Measurements from ENCODE around the gene YWHAH. TPM values are rescaled to one million over a fixed set of nuclear protein-coding genes. Genes with fewer than 3 reads are reported as not detected.

The YWHAH gene
- total and polyA plus RNA-seq, 7 donors = 85.8 to 171 (median 106) TPM

DNA sequence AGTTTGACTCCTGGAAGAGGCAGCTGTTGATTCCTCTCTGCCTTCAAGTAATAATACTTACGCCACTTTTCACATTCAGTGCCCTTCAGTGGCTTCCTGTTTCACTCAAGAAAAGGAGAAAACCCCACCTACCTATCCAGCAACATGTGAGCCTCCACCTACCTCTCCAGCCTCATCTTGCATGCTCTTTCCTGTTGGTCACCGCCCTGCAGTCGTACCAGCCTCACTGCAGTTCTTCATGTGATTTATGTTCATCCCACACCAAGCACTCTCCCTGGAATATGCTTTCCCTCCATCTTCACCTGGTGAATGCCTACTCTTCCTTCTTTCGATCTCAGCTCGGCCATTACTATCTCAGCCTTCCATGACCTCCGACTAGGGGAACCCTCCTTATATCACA is 21.8 kb upstream of the YWHAH start:
- no peak for DNase-seq
- no peaks in the 10 kb centered on the region for H3K9me3 ChIP-seq
- no peak overlapping the region for H3K4me3 ChIP-seq
- TF ChIP-seq POLR2AphosphoS5 (IDR thresholded peaks at IDR 0.05) (no peak), POLR2A (IDR thresholded peaks at IDR 0.05) (no peak), EP300 (IDR thresholded peaks at IDR 0.05) (no peak)
- TF ChIP-seq, protein P1, sequence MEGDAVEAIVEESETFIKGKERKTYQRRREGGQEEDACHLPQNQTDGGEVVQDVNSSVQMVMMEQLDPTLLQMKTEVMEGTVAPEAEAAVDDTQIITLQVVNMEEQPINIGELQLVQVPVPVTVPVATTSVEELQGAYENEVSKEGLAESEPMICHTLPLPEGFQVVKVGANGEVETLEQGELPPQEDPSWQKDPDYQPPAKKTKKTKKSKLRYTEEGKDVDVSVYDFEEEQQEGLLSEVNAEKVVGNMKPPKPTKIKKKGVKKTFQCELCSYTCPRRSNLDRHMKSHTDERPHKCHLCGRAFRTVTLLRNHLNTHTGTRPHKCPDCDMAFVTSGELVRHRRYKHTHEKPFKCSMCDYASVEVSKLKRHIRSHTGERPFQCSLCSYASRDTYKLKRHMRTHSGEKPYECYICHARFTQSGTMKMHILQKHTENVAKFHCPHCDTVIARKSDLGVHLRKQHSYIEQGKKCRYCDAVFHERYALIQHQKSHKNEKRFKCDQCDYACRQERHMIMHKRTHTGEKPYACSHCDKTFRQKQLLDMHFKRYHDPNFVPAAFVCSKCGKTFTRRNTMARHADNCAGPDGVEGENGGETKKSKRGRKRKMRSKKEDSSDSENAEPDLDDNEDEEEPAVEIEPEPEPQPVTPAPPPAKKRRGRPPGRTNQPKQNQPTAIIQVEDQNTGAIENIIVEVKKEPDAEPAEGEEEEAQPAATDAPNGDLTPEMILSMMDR (IDR thresholded peaks at IDR 0.05) = no peak
- H3K27me3 ChIP-seq = no peaks in the 10 kb centered on the region
- WGBS, 2 donors = 73 to 77% methylated on average over 6 of the region's 6 CpGs
- no peaks in the 10 kb centered on the region for H3K4me1 ChIP-seq
- no peak overlapping the region for H3K27ac ChIP-seq
- no peaks in the 10 kb centered on the region for H3K36me3 ChIP-seq
- intact Hi-C loops (cut with DNase I) = no loop called here

DNA sequence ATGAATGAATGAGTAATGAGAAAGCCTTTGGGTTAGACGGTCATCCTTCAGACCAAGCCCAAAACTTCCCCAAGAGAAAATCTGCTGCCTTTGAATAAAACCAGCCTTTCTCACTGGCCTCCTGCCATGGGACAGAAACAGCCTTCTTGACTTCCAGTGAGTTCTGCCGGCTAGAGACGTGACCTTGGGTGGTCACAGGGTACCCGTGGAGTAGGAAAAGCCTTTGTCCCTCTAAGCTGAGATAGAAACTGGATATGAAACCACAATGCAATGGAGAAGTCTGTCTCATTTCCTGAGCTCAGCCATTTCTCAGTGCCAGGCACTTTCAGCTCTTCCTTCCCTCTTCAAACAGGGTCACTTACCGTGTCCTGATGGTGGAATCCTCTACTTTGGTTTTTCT is 21.2 kb upstream of the YWHAH start:
- H3K4me1 ChIP-seq = no peaks in the 10 kb centered on the region
- peak; percentile 75 for DNase-seq
- H3K27ac ChIP-seq = no peak overlapping the region
- WGBS, 2 donors = 33 to 66% methylated on average over 5 of the region's 5 CpGs
- no peaks in the 10 kb centered on the region for H3K36me3 ChIP-seq
- no peaks in the 10 kb centered on the region for H3K9me3 ChIP-seq
- intact Hi-C loops (cut with DNase I) = no loop called here
- no peak overlapping the region for H3K4me3 ChIP-seq
- TF ChIP-seq POLR2A (IDR thresholded peaks at IDR 0.05) (no peak), EP300 (IDR thresholded peaks at IDR 0.05) (no peak), POLR2AphosphoS5 (IDR thresholded peaks at IDR 0.05) (no peak)
- TF ChIP-seq, protein P1 (IDR thresholded peaks at IDR 0.05) = no peak
- no peaks in the 10 kb centered on the region for H3K27me3 ChIP-seq

DNA sequence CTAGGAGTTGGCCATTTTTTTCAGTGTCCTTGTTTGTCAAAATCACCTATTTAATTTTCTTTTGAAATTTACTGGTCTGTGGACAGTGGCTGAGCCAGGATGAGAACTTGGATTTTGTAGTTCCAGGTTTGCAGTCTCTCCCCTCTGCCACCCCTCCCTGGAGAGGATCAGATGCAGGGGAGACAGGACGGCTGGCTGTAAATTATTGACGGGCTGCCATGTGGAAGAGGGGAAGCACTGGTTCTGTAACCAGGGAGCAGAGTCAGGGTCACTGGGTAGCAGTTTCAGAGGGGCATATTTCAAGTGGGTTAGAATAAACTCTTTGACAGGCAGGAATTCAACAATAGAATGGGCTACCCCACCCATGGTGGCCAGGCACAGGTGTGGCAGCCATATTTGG is 20.6 kb upstream of the YWHAH start:
- H3K4me1 ChIP-seq = no peaks in the 10 kb centered on the region
- no peak for DNase-seq
- H3K27ac ChIP-seq = no peak overlapping the region
- H3K27me3 ChIP-seq = no peaks in the 10 kb centered on the region
- H3K4me3 ChIP-seq = no peak overlapping the region
- no peaks in the 10 kb centered on the region for H3K9me3 ChIP-seq
- no peak for TF ChIP-seq POLR2A (IDR thresholded peaks at IDR 0.05)
- no peak for TF ChIP-seq EP300 (IDR thresholded peaks at IDR 0.05)
- no peak for TF ChIP-seq POLR2AphosphoS5 (IDR thresholded peaks at IDR 0.05)
- TF ChIP-seq, protein P1 (IDR thresholded peaks at IDR 0.05) = no peak
- WGBS, 2 donors = 80 to 85% methylated on average over 2 of the region's 2 CpGs
- intact Hi-C loops (cut with DNase I) = no loop called here
- no peaks in the 10 kb centered on the region for H3K36me3 ChIP-seq

DNA sequence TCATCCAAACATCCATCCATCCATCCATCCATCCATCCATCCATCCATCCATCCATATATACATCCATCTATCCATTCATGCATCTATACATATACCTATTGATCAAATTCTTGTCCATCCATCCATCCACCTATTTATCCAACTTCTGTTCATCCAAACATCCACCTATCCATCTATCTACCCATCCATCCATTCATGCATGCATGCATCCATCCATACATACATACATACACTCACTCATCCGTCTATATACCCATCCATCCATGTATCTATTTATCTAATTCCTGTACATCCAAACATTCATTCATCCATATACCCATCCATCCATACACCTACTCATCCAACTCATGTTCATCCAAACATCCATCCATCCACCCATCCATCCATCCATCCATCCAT is 19.3 kb upstream of the YWHAH start:
- TF ChIP-seq, protein P1 (IDR thresholded peaks at IDR 0.05) = no peak
- TF ChIP-seq POLR2AphosphoS5 (IDR thresholded peaks at IDR 0.05) (no peak), POLR2A (IDR thresholded peaks at IDR 0.05) (no peak), EP300 (IDR thresholded peaks at IDR 0.05) (no peak)
- Histone ChIP-seq H3K4me1 (no peaks in the 10 kb centered on the region), H3K36me3 (no peaks in the 10 kb centered on the region), H3K4me3 (no peak overlapping the region), H3K27ac (no peak overlapping the region), H3K9me3 (no peaks in the 10 kb centered on the region), H3K27me3 (no peaks in the 10 kb centered on the region)
- 93 to 96% methylated on average over 1 of the region's 1 CpG for WGBS, 2 donors
- intact Hi-C loops (cut with DNase I) = no loop called here
- DNase-seq = no peak

DNA sequence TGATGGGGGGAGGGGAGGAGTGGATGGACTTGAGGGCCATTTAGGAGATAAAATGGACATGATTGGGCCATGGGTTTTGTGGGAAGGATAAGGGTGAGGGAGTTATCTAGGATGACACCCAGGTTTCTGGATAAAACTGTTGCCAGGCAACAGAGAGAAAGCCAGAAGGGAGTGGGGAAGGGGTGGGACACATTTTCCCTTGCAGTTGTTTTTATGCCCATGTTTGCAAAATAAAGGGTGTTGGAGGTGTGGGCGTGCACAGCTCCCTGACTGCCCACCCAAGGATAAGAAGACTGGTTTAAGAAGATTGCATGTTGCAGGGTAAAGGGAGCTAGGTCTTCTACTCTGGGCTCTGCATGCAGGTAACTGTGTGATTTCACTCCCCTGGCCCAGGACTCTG is 18.3 kb upstream of the YWHAH start:
- intact Hi-C loops (cut with DNase I) = no loop called here
- TF ChIP-seq EP300 (IDR thresholded peaks at IDR 0.05) = no peak
- no peak for TF ChIP-seq POLR2AphosphoS5 (IDR thresholded peaks at IDR 0.05)
- TF ChIP-seq, protein P1 (IDR thresholded peaks at IDR 0.05) = no peak
- TF ChIP-seq POLR2A (IDR thresholded peaks at IDR 0.05) = no peak
- Histone ChIP-seq H3K4me1 (no peaks in the 10 kb centered on the region), H3K27me3 (no peaks in the 10 kb centered on the region), H3K36me3 (no peaks in the 10 kb centered on the region), H3K9me3 (no peaks in the 10 kb centered on the region), H3K27ac (no peak overlapping the region), H3K4me3 (no peak overlapping the region)
- no peak for DNase-seq
- WGBS, 2 donors = 79 to 86% methylated on average over 1 of the region's 1 CpG
